ENCODE measurements around the gene RIOK3. TPM values are rescaled to one million over a fixed set of nuclear protein-coding genes. Genes with fewer than 3 reads are reported as not detected.

RIOK3 gene
- total RNA-seq, 1 experiment from 2014 or later = 19.4 TPM

GRCh38 chr18:23503038-23503962 is 50.2 kb downstream of the RIOK3 start, which contains the start of gene RMC1 (continued):
- TF ChIP-seq ARID4B (CRISPR knock-in tag; IDR thresholded peaks at IDR 0.05; ENCODE audit: borderline replicate concordance) = no peak
- no peak for TF ChIP-seq SOX15 (CRISPR knock-in tag; IDR thresholded peaks at IDR 0.05)
- TF ChIP-seq ZNF416 (CRISPR knock-in tag; IDR thresholded peaks at IDR 0.05) = no peak
- 0 out of 2 replicates have a peak, but pooled peaks have one; percentile 59 for TF ChIP-seq ATF1 (CRISPR knock-in tag; IDR thresholded peaks at IDR 0.05)
- 0 out of 2 replicates have a peak, but pooled peaks have one; percentile 33 for TF ChIP-seq FOXP1 (CRISPR knock-in tag; IDR thresholded peaks at IDR 0.05; ENCODE audit: borderline replicate concordance)
- no peak for TF ChIP-seq EMX1 (CRISPR knock-in tag; IDR thresholded peaks at IDR 0.05)
- TF ChIP-seq FOXJ3 (CRISPR knock-in tag; IDR thresholded peaks at IDR 0.05; ENCODE audit: borderline replicate concordance) = no peak
- no peak for TF ChIP-seq ZNF219 (CRISPR knock-in tag; IDR thresholded peaks at IDR 0.05; ENCODE audit: borderline replicate concordance)
- TF ChIP-seq HMGA2 (CRISPR knock-in tag; IDR thresholded peaks at IDR 0.05) = no peak
- TF ChIP-seq TCF7 (CRISPR knock-in tag; IDR thresholded peaks at IDR 0.05; ENCODE audit: low read depth) = no peak
- peak; percentile 92 for TF ChIP-seq MAX (CRISPR knock-in tag; IDR thresholded peaks at IDR 0.05)
- TF ChIP-seq AR (CRISPR knock-in tag; IDR thresholded peaks at IDR 0.05) = no peak
- peak; percentile 87 for TF ChIP-seq MYBL2 (CRISPR knock-in tag; IDR thresholded peaks at IDR 0.05)
- TF ChIP-seq E2F4 (CRISPR knock-in tag; IDR thresholded peaks at IDR 0.05; ENCODE audit: borderline replicate concordance, low read depth) = no peak
- no peak for TF ChIP-seq ZNF425 (CRISPR knock-in tag; conservative IDR thresholded peaks at IDR 0.05)
- TF ChIP-seq JAZF1 (CRISPR knock-in tag; IDR thresholded peaks at IDR 0.05) = no peak
- no peak for TF ChIP-seq NFE2L1 (CRISPR knock-in tag; IDR thresholded peaks at IDR 0.05)
- TF ChIP-seq HMGXB4 (CRISPR knock-in tag; IDR thresholded peaks at IDR 0.05) = peak; percentile 88
- no peak; the same call in 1 of the 2 replicates for TF ChIP-seq TEAD1 (CRISPR knock-in tag; IDR thresholded peaks at IDR 0.05)
- no peak for TF ChIP-seq PREB (CRISPR knock-in tag; IDR thresholded peaks at IDR 0.05; ENCODE audit: borderline replicate concordance)
- TF ChIP-seq CREB1 (CRISPR knock-in tag; IDR thresholded peaks at IDR 0.05) = no peak
- TF ChIP-seq SMAD4 (CRISPR knock-in tag; IDR thresholded peaks at IDR 0.05) = no peak
- TF ChIP-seq KAT7 (CRISPR knock-in tag; IDR thresholded peaks at IDR 0.05; ENCODE audit: borderline replicate concordance) = no peak
